Spleen (tissue), 11 donors: ENCODE data around the gene LYPD4. TPM values are rescaled to one million over a fixed set of nuclear protein-coding genes. Genes with fewer than 3 reads are reported as not detected.

ENCODE experiments used
- DNase-seq: peaks from one replicate; pipeline ENCODE4 v3.0.0-alpha.2; 2020
- H3K27ac ChIP-seq, 8 donors: fragments of 200-600 bp; sonication (generic) in 7 of 8; 1 replicate in 4 of 8; 2 replicates in 4 of 8; pipeline versions ENCODE4 v1.5.0 to v1.8.0; 2016 to 2021; ENCODE audit warnings: inconsistent platforms in 4 of 8, mild to moderate bottlenecking in 4 of 8, moderate library complexity in 1 of 8
- H3K27me3 ChIP-seq, 7 donors: fragments of 200-600 bp; sonication (generic) in 6 of 7; replicated peaks in 1 of 7; 1 replicate in 4 of 7; 2 replicates in 3 of 7; pipeline versions ENCODE4 v1.5.0 to v1.8.0; 2016 to 2021; ENCODE audit warnings: inconsistent platforms in 3 of 7, mild to moderate bottlenecking in 1 of 7
- H3K36me3 ChIP-seq, 6 donors: fragments of 200-600 bp; sonication (generic) in 5 of 6; 1 replicate in 4 of 6; 2 replicates in 2 of 6; pipeline versions ENCODE4 v1.5.0 to v1.8.0; 2016 to 2021; ENCODE audit warnings: inconsistent platforms in 2 of 6
- H3K4me1 ChIP-seq, 6 donors: fragments of 200-600 bp; sonication (generic) in 5 of 6; 1 replicate in 3 of 6; 2 replicates in 3 of 6; pipeline versions ENCODE4 v1.5.0 to v1.8.0; 2016 to 2021; ENCODE audit warnings: inconsistent platforms in 3 of 6
- H3K4me3 ChIP-seq, 8 donors: fragments of 200-600 bp; sonication (generic) in 7 of 8; 1 replicate in 4 of 8; 2 replicates in 4 of 8; pipeline versions ENCODE4 v1.5.0 to v1.8.0; 2016 to 2021; ENCODE audit warnings: inconsistent platforms in 4 of 8, mild to moderate bottlenecking in 4 of 8, moderate library complexity in 2 of 8
- H3K9me3 ChIP-seq, 8 donors: fragments of 200-600 bp; sonication (generic) in 7 of 8; 1 replicate in 4 of 8; 2 replicates in 4 of 8; pipeline versions ENCODE4 v1.5.0 to v1.8.0; 2016 to 2021; ENCODE audit warnings: inconsistent platforms in 4 of 8
- POLR2A ChIP-seq, 3 donors: fragments of 450-650 bp; IDR thresholded peaks; one replicate each; pipeline ENCODE4 v1.5.1; 2017; ENCODE audit warnings: antibody characterized with exemption in 3 of 3, mild to moderate bottlenecking in 1 of 3
- POLR2AphosphoS5 ChIP-seq, 3 donors: sonication (generic); formaldehyde crosslinking; IDR thresholded peaks; one replicate each; pipeline ENCODE4 v1.5.1; 2017; ENCODE audit warnings: antibody characterized with exemption in 3 of 3
- WGBS, 5 donors: extraction: QIAGEN DNeasy Blood & Tissue Kit in 3 of 5; methylation state at CpG; one replicate each; pipeline versions ENCODE4 v1.1.5 to v1.1.7; 2013 to 2018; 5-methylcytosine and 5-hydroxymethylcytosine counted together
- intact Hi-C: fragments of 100-400 bp; cut with DNase I; formaldehyde crosslinking; loops from one replicate; pipeline ENCODE4 v1.15.0; 2023; ENCODE audit warnings: low total_unique reads
- polyA plus RNA-seq, 3 donors: library from polyadenylated mRNA; stranded (reverse); fragments of 200-250 nt; gene quantifications; one replicate each; pipeline ENCODE4 v1.2.1, GENCODE V29; 2013
- total RNA-seq, 7 donors: library from RNA; depleted of rRNA in 3 of 7; stranded (reverse); fragments of >200 nt in 3 of 7; fragmentation: NEBNext Ultra II Directional in 4 of 7; extraction: Animal tissue kit (Norgen Biotek cat#: 25700) in 4 of 7; gene quantifications; one replicate each; pipeline versions ENCODE4 v1.1.0 to v1.2.1, GENCODE V29; 2016 to 2021
- TF ChIP-seq, protein P1 (sequence below), 11 experiments: fragments of 200-600 bp in 7 of 11; fragments of 450-650 bp in 4 of 11; sonication (generic) in 4 of 11; IDR thresholded peaks in 8 of 11; conservative IDR thresholded peaks in 3 of 11; 1 replicate in 7 of 11; 2 replicates in 4 of 11; pipeline versions ENCODE4 v1.4.0 to v1.8.0; 2016 to 2021; ENCODE audit warnings: antibody characterized with exemption in 11 of 11, inconsistent platforms in 4 of 11, mild to moderate bottlenecking in 1 of 11
- donor health status: healthy with polysubstance abuse.
- donor health status: DM: no; HTN: no; CAD: no; lungs with moderate emphysema.
- donor health status: DM: no; HTN: no; CAD: no.
- donor health status: Bipolar disorder and iron deficiency.
- donor health status: healthy.
- donor health status: DM: no; HTN: no; CAD: no.
- donor health status: DM: yes; HTN: yes; CAD: no.

Gene LYPD4
- total and polyA plus RNA-seq, 10 donors: 0.04 TPM; not detected in 9

DNA sequence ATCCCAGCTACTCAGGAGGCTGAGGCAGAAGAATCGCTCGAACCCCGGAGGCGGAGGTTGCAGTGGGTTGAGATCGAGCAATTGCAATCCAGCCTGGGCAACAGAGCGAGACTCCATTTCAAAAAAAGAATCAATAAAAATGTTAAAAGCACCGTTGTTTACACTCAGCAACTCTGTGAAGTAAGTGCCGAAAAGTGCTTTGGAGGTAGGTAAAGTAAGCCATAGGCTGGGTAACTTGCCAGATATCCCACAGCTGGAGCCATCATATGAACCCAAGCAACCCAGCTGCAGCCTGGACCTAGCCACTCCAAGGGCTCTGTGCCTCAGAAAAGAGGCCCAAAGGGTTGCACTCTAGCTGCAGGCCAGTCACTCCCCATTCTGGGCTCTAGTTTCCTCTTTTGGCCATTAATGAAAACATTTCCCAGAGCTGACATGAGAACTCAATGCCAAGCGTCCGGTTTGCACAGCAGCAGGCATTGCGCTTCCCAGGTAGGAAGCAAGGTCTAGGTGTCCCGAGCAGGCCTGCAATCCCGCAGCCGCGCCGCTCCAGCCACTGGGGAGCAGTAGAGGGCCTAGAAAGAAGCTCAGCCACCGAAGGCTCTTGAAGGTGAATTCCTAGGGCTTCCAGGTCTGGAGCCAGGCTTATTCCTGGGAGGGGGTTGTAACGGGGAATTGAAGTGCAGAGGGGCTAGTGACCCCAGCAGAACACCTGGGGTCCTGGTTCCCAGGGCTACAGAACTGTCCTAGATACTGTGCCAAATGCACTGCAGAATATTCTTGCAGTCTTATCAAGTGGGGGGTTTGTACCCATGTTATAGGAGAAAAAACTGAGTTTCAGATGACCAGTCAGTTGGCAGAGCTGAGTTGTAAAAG, 28.5 kb upstream of the LYPD4 start:
- intact Hi-C loops: loop anchor here (5.0 kb wide), 1 partner anchor 74 kb away; no protein-coding TSS in a partner anchor
- H3K4me3 ChIP-seq: peak overlapping the region in 1 of 8 donors; percentile 47
- H3K27ac ChIP-seq: peak overlapping the region; percentile 61 to 99 (median 82)
- WGBS, 5 donors: 44 to 53% (median 48%) methylated on average over 17 to 18 of the region's 18 CpGs
- no peaks in the 10 kb centered on the region for H3K9me3 ChIP-seq
- H3K36me3 ChIP-seq: peaks cover 7 to 50% (median 42%) of the 10 kb centered on the region in 6 donors
- H3K27me3 ChIP-seq: no peaks in the 10 kb centered on the region
- H3K4me1 ChIP-seq: peaks cover 58 to 100% (median 98%) of the 10 kb centered on the region in 6 donors
- DNase-seq: peak; percentile 94
- TF ChIP-seq POLR2A (IDR thresholded peaks at IDR 0.05) (no peak), POLR2AphosphoS5 (IDR thresholded peaks at IDR 0.05) (peak; percentile 72 to 83 (median 82))
- TF ChIP-seq, protein P1, sequence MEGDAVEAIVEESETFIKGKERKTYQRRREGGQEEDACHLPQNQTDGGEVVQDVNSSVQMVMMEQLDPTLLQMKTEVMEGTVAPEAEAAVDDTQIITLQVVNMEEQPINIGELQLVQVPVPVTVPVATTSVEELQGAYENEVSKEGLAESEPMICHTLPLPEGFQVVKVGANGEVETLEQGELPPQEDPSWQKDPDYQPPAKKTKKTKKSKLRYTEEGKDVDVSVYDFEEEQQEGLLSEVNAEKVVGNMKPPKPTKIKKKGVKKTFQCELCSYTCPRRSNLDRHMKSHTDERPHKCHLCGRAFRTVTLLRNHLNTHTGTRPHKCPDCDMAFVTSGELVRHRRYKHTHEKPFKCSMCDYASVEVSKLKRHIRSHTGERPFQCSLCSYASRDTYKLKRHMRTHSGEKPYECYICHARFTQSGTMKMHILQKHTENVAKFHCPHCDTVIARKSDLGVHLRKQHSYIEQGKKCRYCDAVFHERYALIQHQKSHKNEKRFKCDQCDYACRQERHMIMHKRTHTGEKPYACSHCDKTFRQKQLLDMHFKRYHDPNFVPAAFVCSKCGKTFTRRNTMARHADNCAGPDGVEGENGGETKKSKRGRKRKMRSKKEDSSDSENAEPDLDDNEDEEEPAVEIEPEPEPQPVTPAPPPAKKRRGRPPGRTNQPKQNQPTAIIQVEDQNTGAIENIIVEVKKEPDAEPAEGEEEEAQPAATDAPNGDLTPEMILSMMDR (IDR thresholded peaks at IDR 0.05 in 8 of 11, conservative IDR thresholded peaks at IDR 0.05 in 3 of 11): peak; percentile 58 to 86 (median 74)

DNA sequence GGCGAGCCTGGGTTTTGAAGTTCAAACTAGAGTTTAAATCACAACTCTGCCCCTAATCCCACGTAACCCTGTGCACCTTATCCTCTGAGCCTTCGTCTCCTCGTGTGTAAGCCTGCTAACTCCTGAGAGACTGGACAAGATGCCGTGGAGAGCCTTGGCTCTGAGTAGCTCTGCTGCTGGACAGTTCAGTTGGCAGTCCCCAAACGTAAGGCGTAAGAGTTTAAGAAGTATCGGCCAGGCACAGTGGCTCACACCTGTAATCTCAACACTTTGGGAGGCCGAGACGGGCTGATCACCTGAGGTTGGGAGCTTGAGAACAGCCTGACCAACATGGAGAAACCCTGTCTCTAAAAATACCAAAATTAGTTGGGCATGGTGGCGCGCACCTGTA, 27.9 kb upstream of the LYPD4 start:
- intact Hi-C loops: loop anchor here (5.0 kb wide), 1 partner anchor 75 kb away; no protein-coding TSS in a partner anchor
- H3K4me3 ChIP-seq: peak overlapping the region in 1 of 8 donors; percentile 47
- peaks cover 7 to 57% (median 46%) of the 10 kb centered on the region in 6 donors for H3K36me3 ChIP-seq
- WGBS, 5 donors: 84 to 88% (median 87%) methylated on average over 12 of the region's 12 CpGs
- no peak for DNase-seq
- TF ChIP-seq POLR2A (IDR thresholded peaks at IDR 0.05) (no peak), POLR2AphosphoS5 (IDR thresholded peaks at IDR 0.05) (no peak)
- TF ChIP-seq, protein P1 (IDR thresholded peaks at IDR 0.05 in 8 of 11, conservative IDR thresholded peaks at IDR 0.05 in 3 of 11): no peak
- H3K27ac ChIP-seq: peak overlapping the region; percentile 61 to 99 (median 82)
- peaks cover 61 to 100% (median 98%) of the 10 kb centered on the region in 6 donors for H3K4me1 ChIP-seq
- no peaks in the 10 kb centered on the region for H3K9me3 ChIP-seq
- H3K27me3 ChIP-seq: no peaks in the 10 kb centered on the region

DNA sequence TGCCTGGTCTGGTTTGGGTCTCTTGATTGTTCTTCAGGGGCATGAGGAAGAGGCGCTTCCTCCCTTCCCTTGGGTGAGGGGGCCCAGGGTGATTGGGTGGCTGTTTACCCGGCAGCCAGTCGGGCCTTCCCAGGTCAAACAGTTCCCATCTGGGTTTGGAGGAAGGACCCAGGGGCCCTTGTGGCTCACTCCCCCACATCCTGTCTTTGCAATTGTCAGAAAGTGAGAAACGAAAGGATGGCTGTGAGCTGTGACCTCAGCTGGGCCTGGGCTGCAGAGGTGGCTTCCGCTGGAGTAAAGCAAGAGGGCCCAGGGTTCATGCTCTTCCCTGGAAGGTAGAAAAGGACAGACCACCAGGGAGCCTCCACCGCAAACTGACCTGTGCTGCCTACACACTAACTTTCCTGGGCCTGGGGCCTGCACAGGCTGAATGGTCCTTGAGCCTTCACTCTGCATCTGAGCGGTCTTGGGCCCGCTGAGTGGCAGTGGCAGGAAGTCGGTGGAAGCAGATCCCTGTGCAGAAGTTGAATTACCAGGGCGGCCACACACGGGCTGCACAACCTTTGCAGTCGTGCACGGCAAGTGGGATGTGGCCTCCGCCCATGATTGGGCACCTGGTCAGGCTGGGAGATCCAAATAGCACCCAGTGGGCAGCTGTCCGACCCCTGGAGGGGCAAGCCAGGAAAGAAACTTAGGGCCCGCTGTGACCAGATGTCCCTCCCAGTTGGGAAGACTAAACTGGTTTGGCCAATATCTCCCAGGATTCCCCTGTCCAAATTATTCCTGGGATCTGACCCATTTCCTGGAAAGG, 27.3 kb upstream of the LYPD4 start:
- Histone ChIP-seq H3K9me3 (no peaks in the 10 kb centered on the region), H3K27ac (peak overlapping the region; percentile 61 to 99 (median 82)), H3K4me3 (peak overlapping the region in 2 of 8 donors; percentile 6 to 47), H3K4me1 (peaks cover 63 to 100% (median 98%) of the 10 kb centered on the region in 6 donors), H3K27me3 (no peaks in the 10 kb centered on the region), H3K36me3 (peaks cover 7 to 63% (median 48%) of the 10 kb centered on the region in 6 donors)
- peak; percentile 81 to 90 (median 85) for TF ChIP-seq POLR2AphosphoS5 (IDR thresholded peaks at IDR 0.05)
- no peak for TF ChIP-seq POLR2A (IDR thresholded peaks at IDR 0.05)
- intact Hi-C loops: loop anchor here (5.0 kb wide), 1 partner anchor 76 kb away; no protein-coding TSS in a partner anchor
- 18 to 22% (median 19%) methylated on average over 10 to 16 of the region's 16 CpGs for WGBS, 5 donors
- DNase-seq: peak; percentile 90

DNA sequence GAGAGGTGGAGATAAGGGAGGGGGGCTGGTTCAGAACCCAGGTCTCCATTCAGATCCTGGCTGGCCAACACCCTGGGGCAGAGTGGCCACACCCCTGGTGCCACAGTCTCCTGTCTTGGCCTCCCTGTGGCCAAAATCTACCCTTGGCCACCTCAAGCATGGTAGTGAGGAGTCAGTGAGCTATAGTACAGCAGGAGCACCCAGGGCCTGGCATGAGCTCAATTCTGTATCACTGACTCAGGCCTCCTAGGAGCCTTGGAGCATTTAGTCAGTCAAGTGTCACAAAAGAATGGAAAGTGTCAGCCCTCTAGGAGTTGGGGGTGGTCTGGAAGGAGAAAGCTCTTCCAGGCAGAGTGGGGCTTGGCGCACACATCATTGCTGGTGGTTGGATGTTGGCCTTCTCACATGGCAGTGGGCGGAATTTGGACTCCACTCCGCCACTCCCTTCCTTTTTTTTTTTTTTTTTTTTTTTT, 26.0 kb upstream of the LYPD4 start:
- WGBS, 5 donors: 50 to 70% (median 52%) methylated on average over 3 of the region's 3 CpGs
- no peaks in the 10 kb centered on the region for H3K27me3 ChIP-seq
- intact Hi-C loops: loop anchor here (5.0 kb wide), 1 partner anchor 77 kb away; no protein-coding TSS in a partner anchor
- DNase-seq: no peak
- H3K27ac ChIP-seq: peak overlapping the region; percentile 61 to 99 (median 82)
- no peaks in the 10 kb centered on the region for H3K9me3 ChIP-seq
- H3K36me3 ChIP-seq: peaks cover 7 to 76% (median 54%) of the 10 kb centered on the region in 6 donors
- H3K4me1 ChIP-seq: peaks cover 60 to 100% (median 97%) of the 10 kb centered on the region in 6 donors
- TF ChIP-seq POLR2AphosphoS5 (IDR thresholded peaks at IDR 0.05) (no peak), POLR2A (IDR thresholded peaks at IDR 0.05) (no peak)
- TF ChIP-seq, protein P1 (IDR thresholded peaks at IDR 0.05 in 8 of 11, conservative IDR thresholded peaks at IDR 0.05 in 3 of 11): no peak
- H3K4me3 ChIP-seq: no peak overlapping the region
